ENCODE measurements around the gene AKAP8L.

The AKAP8L gene

DNA sequence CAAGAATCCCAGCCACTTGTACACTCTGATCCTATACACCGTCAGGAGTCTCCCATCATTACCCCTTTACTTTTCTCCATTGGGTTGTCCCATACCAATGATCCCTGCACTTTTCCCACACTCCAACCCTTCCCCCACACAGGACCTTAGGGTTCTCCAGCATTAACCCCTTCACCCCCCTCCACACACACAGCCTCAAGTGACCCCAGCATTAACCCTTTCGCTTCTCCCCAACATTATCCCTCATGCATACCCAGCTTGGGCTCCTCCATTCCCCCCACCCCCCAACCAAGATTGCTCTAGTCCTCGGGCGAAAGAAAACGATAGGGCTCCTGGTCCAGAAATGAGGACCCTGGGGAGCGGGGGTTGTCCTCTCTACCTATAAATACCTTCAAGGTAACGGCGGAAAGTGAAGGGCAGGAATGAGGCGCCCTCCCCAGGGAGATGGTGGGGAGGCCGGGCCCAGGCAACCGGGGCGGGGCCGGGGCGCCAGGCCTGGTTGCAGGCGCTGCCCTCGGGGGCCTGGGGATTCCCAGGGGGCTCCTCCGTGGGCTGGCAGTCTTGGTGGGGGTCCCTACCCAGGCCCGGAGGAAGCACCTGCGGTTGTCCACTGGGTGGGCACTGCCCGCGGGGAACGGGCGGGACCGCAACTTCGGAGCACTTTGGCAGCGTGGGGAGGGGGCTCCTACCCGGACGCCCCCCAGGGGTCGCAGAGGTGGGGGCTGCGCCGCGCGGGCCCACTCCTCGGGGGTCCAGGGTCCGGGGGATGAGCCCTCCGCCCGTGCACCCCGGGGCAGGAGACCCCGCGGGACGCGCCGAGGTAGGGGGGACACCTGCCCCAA lies 30.2 kb upstream of the AKAP8L start:
- in situ Hi-C loops (cut with MboI; ENCODE audit: low sequenced_read_pairs), result no loop called here

DNA sequence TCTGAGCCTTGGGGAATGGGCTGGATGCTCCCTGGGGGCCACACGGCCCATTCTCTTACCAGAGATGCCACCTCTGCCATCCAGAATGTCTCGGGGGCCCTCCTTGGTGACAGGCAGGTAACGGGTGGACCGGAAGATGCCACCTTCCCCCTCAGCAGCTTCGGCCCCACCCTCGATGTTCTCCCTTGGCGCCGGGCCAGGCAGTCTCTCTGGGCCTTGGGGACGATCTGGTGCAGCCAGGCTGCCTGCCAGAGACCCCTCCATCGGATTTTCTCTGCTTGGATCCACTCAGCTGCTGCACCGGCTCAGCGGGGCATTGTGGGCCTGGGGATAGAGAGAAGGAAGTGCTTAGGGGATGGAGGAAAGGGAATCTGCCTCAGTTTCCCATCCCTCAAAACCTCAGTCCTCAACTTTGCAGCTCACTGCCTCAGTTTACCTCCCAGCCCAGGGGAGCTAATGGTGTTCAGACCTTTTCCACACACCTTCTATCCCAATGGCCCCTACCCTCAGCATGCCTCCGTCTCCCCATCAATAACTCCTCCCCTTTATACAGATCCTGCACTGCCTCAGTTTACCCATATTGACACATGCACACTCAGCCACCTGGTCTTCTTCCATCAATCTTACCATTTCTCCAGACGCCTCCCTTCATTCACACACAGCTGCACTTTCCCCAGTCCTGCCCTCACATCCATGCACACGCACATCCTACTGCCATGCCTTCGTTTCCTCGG lies 29.4 kb upstream of the AKAP8L start:
- in situ Hi-C loops (cut with MboI; ENCODE audit: low sequenced_read_pairs), result no loop called here

DNA sequence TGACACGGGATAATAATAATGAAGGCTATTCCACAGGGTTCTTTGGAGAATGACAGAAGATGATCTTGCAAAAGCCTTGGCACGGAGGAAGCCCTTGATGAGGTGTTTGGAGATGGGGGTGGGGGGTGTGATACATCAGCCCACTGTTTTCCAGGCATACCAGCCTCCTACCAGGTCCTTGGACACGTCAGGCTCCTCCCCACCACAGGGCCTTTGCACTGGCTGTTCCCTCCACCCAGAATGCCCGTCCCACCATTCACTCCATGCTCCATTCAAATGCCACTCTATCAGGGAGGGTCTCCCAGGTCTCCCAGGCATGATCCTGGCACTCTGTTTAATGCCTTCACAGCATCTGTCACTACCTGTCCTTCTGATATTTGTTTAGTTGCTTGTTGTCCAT lies 28.3 kb upstream of the AKAP8L start:
- in situ Hi-C loops (cut with MboI; ENCODE audit: low sequenced_read_pairs), result no loop called here

DNA sequence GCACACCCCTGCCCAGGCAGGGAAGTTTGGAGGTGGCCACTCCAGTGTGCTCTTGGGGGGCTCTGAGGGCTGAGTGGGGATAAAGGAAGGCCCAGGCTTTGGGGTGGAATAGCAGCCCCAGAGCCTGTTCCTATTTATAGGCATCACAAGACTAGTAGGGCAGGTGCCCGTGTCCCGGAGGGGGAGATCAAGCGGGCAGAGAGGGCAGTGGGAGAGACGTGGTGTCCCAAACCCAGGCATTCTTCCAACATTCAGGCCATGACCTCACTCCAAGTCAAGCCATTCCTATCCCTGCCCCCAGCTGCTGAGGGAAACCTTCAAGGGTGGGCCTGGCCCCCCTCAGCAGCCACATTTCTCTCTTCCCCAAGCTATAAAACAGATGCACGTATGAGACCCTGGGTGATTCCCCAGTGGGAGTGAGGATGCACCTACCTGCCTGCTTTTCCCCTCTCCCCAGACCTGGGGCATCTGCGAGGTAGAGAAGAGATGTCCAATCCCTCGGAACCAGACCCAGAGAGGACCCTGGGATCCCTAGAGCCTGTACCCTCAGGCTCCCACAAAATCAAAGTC lies 27.1 kb upstream of the AKAP8L start:
- in situ Hi-C loops (cut with MboI; ENCODE audit: low sequenced_read_pairs), result no loop called here

DNA sequence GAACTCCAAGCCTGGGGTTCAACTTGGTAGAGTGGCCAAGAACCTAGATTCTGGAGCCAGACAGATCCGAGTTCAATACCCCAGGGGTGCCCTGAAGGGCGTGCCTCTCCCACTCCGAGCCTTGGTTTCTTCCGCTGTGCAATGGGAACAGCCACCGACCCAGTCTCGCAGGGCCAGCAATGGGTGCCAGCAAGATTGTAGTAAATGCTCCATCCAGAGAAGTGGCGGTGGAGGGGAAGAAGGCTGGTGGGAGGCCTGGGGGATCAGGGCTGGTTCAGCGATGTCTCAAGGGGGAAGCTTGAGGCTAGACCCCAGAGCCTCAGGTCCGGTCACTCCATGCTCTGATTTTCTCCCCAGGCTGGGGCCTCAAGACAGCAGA lies 26.4 kb upstream of the AKAP8L start:
- in situ Hi-C loops (cut with MboI; ENCODE audit: low sequenced_read_pairs), result no loop called here

DNA sequence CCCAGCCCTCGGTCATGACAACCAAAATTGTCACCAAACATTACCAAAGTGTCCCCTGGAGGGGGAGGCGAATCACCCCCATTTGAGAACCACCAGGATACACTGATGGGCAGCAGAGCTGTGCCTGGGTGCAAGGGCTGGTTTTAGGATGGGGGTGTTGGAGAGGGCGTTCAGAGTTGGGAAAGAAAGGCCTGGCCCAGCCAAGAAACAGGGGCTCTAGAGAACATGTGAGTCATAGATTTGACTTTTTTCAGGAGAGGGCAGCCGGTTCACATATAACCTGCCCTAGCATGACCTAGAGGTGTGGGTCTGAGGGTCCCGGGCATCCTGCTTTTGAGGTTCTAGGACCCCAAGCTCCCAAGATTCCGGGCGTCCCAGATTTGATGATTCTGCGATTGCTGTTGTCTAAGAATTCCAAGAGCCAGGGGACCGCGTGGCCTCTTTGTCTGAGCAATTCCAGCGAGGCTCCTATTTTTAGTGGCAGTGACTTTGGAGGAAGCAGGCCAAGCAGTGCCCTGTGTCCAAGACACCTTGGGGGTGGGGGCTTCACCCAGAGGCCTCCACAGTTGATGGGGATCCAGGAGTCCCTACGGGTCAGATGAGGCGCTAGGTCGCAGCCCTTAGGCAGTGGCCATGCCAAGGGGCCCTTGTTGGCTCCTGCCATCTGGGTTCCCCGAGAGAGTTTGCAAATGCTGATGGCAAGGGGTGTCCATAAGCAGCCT lies 25.9 kb upstream of the AKAP8L start:
- in situ Hi-C loops (cut with MboI; ENCODE audit: low sequenced_read_pairs), result no loop called here

DNA sequence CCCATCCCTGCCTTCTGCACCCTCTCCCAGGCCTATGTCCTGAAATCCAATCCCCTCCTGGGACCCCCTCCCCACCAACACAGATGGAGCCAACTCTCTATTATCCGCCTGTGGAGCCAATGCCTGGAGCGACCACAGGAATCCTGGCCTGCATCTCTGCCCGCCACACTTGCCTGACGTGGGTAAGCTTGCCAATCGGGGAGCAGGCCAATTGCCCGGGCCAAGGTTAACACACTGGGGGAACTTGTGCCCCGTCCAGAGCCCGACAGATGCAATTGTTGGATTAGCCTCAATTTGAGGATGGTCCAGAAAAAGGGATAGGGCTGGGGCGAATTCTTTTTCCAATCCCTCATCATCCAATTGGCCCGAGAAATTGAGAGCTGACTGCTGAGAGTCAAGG lies 25.1 kb upstream of the AKAP8L start:
- in situ Hi-C loops (cut with MboI; ENCODE audit: low sequenced_read_pairs), result no loop called here

DNA sequence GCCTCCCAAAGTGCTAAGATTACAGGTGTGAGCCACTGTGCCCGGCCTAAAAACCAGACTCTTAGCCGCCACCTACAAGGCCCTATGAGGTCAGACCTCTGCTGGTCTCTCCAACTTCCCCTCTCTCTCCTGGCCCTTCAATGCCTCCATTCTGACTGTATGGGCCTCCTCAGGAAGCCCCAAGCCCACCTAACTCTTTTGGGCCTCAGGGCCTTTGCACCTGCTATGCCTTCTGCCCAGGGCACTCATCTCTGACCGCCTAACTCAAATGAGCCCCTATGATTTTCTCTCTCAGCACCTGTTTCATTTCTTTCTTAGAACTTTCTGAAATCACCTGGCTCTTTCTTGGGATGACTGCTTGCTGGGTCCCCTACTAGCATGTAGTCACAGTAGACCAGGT lies 24.5 kb upstream of the AKAP8L start:
- in situ Hi-C loops (cut with MboI; ENCODE audit: low sequenced_read_pairs), result no loop called here

DNA sequence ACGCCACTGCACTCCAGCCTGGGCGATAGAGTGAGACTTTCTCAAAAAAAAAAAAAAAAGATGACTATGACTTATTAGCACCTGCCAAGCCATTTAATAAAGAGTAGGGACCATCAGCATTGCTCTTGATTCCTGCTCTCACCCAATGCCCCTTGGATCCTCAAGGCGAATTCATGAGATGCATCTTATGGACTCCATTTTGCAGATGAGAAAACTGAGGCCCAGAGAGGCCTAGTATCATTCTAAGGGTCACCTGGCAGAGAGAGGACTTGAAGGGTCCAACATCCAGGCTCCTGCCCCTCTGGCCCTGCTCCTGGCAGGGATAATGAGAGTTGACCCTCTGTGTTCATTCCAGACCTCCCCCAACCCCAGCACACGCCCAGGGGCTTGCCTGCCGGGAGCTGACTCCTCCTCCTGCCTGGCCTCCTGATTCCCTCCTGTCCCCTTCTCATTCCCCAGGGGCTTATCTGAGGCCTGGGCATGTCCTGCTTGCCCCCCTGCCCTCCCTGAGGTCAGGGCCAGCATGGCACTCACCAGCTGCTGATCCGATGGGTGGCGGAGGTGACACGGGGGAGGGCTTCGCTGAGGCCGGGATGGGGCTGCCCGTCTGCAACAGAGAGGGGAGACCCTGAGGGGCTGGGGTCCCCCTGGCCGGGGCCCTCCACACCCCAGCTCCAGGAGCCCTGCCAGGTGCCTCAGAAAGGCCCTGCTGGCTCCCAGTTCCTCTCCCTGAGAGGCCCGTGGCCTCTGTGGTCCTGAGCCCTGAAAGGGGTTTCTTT lies 23.5 kb upstream of the AKAP8L start:
- in situ Hi-C loops (cut with MboI; ENCODE audit: low sequenced_read_pairs), result no loop called here

DNA sequence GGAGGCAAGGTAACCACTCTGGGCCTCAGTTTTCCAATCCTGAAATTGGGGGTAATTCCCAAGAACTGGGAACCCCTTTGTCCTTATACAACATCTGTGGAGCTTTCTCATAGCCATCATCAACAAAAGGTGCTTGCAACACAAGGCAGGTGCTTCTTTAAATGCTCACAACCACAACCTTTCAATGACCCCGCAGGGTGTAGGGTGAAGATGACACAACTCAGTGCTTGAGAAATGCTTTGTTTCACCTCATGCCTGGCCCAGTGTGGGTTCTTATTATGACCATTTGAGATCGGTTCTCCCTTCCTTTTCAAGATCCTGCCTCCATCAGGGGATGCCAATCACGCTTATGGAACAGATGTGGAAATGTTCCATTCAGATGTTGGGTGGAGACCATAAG lies 22.5 kb upstream of the AKAP8L start:
- in situ Hi-C loops (cut with MboI; ENCODE audit: low sequenced_read_pairs), result no loop called here

DNA sequence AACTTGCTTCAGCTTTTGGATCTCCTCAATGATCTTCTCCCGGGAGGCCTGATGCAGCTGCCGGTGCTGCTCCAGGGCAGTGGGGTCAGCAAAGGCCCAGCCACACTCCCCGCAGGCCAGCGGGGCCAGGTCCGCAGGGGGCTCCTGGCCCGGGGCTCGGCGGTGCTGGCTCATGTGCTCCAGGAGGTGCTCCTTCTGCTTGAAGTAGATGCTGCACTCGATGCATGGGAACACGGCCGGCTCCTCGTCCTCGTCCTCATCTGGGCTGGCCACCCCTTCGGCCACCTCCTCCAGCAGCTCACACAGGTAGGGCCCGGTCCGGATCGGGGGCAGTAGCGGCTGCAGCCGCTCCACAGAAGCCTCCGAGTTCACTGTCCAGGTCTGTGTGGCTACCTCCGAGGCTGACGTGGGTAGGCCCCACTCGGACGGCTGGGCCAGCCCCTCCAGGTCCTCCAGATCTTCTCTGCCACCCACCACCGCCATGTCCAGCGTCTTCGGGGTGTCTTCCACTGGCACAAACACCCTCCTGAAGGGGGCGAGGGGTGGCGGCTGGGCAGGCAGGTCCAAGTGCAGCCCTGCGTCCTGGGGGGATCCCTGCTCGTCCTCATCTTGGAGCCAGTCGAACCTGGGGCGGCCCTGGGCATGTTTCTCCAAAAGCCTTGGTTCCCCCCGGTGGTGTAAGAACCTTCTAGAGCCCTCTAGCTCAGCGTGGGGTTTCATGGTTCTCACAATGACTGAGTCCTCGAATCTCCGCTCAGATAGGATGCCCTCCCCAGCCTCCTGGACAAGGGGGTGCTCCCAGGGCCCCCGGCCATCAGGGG lies 21.2 kb upstream of the AKAP8L start:
- in situ Hi-C loops (cut with MboI; ENCODE audit: low sequenced_read_pairs), result no loop called here

DNA sequence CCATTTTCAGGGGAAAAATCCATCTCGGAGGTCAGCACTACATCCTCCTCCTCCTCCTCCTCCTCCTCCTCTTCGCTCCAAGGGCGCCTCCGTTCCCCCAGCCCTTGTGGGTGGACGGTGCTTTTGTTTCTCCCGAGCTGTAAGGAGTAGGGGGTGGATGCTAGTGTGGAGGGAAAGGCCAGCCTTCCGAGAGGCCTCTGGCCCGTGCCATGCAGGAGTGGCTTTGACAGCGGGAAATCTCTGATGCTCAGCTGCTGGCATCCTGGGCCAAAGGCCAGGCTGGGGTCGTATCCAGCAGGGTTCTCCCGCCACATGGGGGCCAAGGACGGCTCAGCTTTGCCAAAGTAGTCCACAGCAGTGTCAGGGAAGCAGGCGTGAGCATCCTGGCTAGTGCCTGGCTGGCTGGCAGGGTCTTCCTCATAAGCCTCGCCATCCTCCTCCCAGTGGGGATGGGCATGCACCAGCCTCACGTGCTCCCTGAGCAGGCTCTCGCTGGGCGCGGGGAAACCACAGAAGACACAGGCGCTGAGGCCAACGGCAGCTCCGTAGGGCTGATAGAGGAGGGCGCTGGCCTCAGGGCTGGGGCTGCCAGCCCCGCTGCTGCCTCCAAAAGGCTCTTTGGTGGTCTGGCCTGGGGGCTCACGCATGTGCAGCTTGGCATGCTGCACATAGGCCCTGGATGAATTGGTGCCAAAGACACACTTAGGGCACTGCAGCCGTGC lies 20.5 kb upstream of the AKAP8L start:
- in situ Hi-C loops (cut with MboI; ENCODE audit: low sequenced_read_pairs), result no loop called here

DNA sequence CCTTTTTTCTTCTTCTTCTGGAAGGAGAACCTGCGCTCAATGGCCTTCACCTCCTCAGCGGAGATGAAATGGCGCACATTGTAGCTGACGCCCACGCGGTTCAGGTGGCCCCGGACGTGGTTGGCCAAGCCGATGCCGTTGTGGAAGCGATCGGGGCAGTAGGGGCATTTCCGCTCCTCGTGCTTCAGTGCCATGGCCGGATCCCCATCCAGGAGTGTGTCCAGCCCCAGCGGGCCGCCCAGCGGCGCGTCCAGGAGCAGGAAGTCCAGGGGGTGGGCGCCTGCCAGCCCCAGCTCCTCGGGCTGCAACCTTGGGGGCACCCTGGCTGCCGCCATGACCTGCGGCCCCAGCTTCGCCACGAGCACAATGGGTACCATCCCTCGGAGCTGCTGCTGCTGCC lies 19.8 kb upstream of the AKAP8L start:
- in situ Hi-C loops (cut with MboI; ENCODE audit: low sequenced_read_pairs), result no loop called here

DNA sequence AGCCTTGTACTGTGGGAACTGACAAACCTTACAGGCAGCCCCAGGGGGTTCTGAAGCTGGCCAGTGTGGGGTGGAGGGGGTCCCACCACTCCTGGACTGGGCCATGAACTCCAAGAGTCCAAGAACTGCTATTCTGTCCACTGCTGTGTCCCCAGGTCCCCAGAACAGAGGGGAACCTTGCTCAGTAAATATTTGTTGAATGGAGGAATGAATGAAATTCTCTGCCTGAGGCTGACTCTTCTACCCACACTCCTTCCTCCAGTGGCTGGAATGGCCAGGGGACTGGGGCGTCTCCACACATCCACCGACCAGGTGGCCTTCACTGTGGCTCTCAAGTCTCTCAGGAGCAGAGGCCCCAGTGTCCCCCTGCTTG lies 19.3 kb upstream of the AKAP8L start:
- in situ Hi-C loops (cut with MboI; ENCODE audit: low sequenced_read_pairs), result no loop called here

DNA sequence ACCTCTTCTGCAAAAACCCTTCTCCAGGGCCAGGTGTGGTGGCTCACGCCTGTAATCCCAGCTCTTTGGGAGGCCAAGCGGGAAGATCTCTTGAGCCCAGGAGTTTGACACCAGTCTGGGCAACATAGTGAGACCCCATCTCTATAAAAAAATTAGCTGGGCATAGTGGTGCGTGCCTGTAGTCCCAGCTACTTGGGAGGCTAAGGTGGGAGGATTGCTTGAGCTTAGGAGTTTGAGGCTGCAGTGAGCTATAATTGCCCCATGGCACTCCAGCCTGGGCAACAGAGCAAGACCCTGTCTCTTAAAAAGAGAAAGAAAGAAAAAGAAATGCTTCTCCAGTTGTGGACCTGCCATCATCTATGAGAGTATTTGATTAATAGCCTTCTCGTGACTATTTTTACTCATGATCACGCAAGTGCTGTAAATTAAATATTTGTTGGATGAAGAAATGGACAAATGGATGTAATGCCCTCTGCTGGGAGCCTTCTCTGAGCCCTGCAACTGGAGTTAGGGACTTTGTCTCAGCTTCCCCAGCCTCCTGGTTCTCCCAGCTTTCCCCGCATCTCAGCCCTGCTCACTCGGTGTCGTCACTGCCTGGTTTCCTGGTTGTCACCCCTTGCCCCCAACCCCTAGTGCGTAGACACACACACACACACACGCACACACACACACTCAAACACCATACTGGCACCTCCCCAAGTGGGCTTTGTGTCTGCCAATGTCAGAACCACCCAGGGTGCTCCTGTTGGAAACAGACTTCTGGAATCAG lies 18.8 kb upstream of the AKAP8L start:
- in situ Hi-C loops (cut with MboI; ENCODE audit: low sequenced_read_pairs), result no loop called here

DNA sequence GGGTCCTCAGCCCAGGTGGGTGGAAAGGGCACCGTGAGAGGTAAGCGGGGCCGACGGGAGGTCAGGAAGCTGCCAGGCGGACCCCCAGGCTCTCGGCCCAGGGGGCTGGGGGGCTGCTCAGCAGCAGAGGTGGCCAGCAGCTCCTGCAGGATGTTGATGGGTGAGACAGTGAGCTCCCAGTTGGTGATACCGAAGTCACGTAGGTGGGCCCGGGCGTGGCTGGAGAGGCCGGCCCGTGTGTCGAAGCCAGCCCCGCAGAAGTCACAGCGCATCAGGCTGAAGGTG lies 18.0 kb upstream of the AKAP8L start:
- in situ Hi-C loops (cut with MboI; ENCODE audit: low sequenced_read_pairs), result no loop called here

DNA sequence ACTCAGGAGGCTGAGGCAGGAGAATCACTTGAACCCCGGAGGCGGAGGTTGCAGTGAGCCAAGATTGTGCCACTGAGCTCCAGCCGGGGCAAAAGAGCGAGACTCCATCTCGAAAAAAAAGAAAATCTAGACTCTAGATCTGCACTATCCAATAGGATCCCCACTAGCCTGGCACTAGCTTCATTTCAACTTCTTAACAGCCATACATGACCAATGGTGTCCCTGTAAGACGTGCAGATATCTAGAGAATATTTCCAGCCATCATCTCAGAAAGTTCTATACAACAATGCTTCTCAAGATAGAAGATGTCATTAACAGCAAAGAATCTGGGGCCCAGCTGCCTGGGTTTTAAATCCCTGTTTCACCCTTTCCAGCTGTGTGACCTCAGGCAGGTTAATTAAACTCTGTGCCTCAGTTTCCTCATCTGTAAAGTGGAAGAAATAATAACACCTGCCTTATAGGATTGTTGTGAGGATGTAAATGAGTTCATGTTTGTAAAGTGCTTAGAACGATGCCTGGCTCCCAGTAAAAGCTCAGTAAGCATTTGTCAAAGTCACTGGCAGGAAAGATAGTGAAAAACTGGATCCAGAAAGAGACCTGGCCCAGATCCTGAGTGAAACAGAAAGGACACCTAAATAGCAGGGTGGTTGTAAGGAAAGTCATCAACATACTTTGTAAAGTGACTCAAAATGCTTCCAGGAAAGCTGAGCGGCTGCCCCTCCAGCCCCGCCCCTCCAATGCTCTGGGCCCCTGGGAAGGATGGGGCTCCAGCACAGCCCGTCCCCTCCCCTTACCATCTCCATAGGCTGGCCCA lies 17.4 kb upstream of the AKAP8L start:
- in situ Hi-C loops (cut with MboI; ENCODE audit: low sequenced_read_pairs), result no loop called here

DNA sequence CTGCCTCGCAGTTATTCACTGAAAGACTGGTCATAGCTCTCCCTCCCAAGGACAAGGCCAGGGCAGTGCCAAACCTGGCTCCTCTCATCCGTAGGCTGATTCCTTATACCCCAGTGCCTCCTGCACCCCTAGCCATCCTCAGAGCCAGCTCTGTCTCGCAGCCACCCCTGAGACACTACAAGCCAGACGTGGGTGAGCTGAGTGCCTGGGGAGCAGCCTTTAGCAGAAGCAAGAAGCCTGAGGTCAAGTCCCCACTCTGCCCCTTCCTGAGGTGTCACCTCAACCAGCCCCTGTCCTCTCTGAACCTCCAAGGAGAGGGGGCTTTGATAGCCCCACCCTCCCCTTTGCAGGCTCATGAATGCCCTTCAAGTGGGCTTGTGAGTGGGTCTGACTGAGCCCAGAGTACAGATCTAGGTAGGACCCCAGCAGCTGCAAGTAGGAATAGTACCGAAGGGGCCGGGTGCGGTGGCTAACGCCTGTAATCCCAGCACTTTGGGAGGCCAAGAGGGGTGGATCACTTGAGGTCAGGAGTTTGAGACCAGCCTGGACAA lies 14.8 kb upstream of the AKAP8L start:
- in situ Hi-C loops (cut with MboI; ENCODE audit: low sequenced_read_pairs), result no loop called here
